Limb (tissue), 2 donors: ENCODE measurements around the gene HELLS.
"Not testable (repeated sequence)": the region's sequence is repeated elsewhere in the genome, so short reads cannot be mapped to it uniquely, and the experiment has no call there.

Experiments used
- DNase-seq, 2 donors: peaks; one replicate each; pipeline ENCODE4 v3.0.0-alpha.2; 2016; ENCODE audit errors: extremely low spot score in 2 of 2

Gene HELLS

DNA sequence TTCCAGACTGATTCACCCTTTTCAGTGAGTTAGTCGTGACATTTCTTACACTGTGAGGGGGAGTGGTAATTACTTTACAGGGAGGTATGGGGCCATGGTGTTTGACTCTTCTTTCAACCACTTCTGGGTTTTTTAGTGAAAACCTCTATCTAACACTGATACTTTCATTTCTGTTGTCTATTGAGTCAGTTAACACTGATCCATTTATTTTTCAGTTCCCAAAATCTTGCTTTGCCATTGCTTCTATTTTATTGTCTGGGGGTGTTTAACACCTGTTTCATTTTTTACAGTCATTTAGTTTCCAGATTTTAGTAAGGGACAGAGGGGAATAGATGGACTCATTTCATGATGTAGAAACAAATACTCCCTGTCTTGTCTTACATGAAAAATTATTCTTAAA lies 61.5 kb downstream of the HELLS start:
- DNase-seq: no peak

DNA sequence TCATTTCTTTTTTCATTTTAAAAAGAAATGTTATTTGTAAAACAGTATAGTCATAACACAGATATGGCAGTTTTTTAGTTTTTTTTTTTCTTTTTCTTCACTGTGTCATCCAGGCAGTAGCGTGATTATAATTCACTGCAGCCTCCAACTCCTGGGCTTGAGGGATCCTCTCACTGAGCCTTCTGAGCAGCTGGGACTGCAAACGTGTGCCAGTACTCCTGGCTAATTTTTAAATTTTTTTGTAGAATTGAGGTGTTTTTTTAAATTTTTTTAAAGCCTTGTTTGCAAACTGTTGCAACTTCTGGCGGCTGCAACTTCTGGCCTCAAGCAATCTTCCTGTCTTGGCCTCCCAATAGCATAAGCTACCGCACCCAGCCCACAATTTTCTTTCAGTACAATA lies 63.0 kb downstream of the HELLS start:
- DNase-seq: no peak

DNA sequence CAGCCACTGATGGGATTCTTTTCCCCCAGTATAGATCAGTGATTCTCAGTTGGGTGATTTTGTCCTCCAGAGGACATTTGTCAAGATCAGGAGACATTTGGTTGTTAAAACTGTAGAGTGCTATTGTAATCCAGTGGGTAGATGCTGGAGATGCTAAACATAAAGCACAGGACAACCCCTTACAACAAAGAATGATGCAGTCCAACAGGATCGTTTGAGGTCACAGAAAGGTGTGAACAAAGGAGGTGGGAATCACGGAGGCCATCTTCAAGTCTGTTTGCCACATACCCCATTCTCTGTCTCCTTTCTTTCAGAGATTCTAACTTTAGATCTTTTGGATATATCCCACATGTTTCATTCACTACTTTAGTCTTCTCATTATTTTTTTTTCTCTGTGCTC lies 69.0 kb downstream of the HELLS start:
- DNase-seq: no peak

DNA sequence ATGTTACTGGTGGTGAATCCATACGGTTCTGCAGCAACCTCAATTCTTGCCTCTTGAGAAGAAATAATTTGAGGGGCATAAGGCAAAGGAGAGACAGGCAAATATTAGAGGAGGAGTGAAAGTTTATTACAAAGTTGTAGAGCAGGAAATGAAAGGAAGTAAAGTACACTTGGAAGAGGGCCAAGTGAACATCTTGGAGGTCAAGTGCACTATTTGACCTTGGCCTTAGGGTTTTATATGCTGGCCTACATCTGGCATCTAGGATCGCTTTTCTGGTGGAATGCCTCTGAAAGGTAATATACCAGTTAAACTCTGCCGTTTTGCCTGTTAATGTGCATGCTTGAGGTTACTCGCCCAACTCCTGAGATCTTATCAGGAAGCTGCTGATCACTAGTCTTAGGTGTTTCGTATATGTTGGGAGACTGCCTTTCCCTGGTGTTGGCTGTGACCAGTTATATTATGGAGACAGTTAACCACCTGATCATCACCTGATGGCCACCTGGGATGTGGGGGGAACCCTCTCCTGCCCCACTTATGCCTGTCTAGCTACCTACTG lies 71.9 kb downstream of the HELLS start:
- no peak for DNase-seq

DNA sequence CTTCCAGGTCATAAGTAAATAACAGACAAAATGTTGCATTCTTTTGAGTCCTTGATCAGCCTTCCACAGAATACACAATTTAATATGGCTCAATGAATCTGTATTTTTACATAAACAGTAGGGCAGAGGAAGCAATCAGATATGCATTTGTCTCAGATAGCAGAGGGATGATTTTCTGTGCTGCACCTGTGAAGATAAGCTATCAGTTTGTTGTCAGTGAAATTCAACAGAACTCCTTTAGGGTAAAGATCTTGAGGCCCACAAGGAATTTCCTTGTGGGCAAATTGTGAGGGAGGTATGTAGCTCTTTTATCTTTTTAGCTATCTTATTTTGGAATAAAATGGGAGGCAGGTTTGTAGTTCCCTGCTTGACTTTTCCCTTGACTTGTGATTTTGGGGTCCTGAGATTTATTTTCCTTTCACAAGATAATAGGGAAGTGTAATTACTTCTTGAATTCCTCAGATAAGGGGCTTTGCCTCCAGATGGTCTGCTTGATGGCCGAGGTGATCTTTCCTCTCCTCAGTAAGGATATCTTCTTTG lies 77.1 kb downstream of the HELLS start:
- DNase-seq: no peak

DNA sequence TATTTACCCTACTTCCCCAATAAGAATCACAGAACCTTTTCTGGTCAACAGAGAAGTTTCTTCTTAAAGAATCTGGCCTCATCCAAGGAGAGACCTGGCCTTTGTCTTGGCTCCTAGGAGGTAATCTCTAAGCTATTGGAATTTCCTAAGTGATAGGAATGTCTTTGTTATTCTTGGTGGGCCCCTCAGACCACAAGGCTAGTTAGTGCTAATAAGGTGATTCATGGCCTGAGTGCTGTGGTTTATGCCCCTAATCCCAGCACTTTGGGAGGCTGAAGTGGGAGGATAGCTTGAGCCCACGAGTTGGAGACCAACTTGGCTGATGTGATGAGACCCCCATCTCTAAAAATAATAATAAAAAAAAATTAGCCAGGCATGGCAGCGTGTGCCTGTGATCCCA lies 78.0 kb downstream of the HELLS start:
- DNase-seq: no peak

DNA sequence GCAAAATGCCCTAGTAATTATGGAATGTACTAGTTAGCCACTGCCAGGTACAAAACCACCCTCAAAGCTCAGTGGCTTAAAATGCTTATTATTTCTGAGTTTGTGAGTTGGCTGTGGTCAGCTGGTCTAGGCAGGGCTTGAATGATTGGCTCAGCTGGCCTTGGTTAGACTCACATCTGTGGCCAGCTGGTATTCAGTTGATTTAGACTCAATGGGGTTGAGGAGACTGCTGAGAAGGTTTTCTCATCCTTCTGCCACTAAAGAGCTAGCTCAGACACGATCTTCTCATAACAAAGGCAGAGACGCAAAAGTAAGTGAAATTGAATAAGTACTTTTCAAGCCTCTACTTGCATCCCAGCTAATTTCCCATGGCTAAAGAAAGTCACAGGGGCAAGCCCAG lies 80.9 kb downstream of the HELLS start:
- no peak for DNase-seq

DNA sequence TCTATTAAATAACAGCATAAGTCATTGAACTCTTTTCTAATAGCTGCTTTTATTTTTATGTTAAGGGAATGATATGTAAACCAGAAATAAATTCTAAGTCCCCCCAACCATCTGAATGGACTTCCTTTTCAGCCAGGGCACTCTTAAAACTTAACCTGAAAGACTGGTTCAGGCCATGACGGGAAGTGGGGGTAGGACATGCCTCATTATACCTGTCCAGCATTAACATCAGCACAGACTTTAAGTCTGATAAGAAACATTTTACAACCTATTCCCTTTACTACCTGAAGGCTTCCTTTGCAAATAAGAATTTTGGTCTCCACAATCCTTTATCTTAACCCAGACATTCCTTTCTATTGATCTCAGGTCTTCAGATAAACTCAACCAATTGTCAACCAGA lies 81.9 kb downstream of the HELLS start:
- no peak for DNase-seq

DNA sequence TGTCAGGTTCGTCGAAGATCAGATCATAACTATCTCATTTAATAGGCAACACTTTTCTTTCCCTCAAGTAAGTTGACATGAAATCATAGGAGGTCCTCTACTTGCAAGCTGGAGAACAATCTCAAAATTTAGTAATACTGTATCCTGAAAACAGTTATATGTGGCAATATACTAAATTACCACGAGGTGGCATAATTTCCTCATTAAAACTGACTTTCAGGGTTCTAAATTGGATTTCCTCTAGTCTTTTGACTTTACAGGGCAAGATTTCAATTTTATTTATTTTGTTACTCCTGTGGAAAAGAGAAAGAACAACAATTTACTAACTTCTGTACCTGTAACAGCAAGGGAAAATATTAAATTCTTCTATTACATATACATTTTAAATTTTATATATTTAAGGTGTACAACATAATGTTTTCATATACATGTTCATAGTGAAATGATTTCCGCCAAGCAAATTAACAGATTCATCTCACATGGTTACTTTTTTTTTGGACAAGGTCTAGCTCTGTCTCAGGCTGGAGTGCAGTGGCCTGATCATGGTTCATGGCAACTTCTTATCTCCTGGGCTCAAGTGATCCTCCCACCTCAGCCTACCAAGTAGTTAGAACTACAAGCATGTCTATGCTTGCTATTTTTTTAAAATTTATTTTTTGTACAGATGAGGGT lies 84.6 kb downstream of the HELLS start:
- DNase-seq: peak in 1 of 2 donors; percentile 56

DNA sequence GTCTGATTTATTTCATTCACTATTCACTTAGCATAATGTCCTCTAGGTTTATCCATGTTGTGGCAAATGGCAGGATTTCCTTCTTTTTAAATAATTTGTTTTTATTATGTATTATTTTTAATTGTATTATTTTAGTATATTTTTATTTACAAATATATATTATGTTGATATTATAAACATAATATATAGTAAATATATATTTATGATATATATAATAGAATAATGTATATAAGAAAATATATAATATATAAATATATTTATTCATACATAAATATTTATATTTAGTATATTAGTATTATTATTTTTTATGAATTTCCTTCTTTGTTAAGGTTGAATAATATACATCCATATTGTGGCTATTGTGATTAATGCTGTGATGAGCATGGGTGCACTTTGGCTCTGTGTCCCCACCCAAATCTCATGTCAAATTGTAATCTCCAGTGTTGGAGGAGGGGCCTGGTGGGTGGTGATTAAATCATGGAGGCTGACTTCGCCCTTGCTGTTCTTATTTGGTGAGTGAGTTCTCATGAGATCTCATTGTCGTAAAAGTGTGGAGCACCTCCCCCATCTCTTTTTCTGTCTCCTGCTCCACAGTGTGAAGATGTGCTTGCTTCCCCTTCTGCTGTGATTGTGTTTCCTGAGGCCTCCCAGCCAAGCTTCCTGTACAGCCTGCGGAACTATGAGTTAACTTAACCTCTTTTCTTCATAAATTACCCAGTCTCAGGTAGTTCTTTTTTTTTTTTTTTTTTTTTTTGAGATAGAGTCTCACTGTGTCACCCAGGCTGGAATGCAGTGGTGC lies 85.7 kb downstream of the HELLS start:
- no peak for DNase-seq

DNA sequence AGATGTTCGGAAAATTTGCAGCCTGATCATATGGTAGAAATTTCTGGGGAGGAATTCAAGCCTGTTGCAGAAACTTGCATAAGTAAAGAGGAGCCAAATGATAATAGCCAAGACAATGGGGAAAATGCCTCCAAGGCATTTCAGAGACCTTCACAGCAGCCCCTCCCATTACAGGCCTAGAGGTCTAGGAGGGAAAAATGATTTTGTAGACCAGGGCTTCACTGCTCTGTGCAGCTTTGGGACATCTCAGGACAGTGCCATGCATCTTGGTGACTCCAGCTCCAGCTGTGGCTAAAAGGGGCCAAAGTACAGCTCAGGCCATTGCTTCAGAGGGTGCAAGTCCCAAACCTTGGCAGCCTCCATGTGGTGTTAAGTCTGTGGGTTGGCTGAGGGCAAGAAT lies 87.4 kb downstream of the HELLS start:
- DNase-seq: no peak

DNA sequence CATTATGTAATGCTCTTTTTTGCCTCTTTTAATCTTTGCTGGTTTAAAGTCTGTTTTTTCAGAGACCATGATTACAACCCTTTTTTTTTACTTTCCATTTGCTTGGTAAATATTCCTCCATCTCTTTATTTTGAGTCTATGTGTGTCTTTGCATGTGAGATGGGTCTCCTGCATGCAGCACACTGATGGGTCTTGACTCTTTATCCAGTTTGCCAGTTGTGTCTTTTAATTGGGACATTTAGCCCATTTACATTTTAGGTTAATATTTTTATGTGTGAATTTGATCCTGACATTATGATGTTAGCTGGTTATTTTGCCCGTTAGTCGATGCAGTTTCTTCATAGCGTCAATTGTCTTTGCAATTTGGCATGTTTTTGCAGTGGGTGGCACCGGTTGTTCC lies 92.5 kb downstream of the HELLS start:
- not testable (repeated sequence) for DNase-seq

DNA sequence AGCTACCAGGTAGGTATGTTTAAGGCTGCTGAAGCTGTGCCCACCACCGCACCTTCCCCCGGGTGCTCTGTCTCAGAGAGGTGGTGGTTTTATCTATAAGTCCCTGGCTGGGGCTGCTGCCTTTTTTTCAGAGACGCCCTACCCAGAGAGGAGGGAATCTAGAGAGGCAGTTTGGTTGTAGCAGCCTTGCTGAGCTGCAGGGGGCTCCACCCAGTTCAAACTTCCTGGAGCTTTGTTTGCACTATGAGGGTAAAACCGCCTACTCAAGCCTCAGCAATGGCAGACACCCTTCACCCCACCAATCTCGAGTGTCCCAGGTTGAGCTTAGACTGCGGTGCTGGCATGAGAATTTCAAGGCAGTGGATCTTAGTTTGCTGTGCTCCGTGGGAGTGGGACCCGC lies 94.3 kb downstream of the HELLS start:
- DNase-seq: no peak

DNA sequence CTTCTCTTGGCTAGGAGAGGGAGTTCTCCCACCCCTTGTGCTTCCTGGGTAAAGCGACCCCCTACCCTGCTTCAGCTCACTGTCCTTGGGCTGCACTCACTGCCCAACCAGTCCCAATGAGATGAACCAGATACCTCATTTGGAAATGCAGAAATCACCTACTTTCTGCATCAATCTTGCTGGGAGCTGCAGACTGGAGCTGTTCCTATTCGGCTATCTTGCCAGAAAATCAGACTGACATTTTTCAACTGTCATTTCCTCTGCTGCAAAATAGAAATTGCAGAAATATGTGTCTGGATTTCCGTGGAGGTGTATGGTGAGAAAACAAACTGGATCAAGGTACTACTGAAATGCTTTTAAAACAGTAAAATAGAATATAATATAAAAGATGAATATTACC lies 95.0 kb downstream of the HELLS start:
- DNase-seq: no peak

DNA sequence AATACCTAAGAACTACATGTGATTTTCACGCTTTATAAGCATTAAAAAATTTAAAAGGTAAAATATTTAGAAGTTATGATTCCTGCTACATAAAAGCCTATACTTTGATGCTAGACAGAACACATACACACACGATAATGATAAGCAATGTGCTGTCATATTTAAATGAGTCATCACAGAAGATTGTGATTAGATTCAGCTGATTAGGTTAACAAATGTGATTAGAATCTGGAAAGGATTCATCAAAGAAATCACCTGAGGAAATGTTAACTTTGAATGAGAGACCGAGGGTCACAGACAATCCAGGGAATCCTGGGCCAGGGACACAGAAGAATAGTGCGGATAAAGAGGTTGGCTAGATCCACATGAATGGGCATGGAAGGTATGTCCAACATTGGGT lies 95.9 kb downstream of the HELLS start:
- no peak for DNase-seq

DNA sequence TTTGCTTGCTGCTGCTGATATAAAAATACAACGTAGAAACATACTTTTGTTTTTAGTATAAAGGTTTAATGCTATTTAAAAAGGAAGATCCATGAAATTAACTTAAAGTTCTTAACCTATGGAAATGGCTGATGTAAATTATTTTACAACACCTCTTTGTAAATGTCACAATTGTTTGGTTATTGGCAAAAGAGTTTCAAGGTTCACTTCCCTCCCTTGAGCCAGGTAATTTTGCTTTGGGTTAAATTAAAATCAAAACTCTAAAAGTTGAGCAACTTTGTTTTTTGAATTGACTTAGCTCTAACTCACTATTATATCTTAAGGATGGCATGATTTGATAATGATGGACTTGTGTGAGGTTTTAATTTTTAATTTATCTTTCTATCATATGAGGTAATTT lies 98.8 kb downstream of the HELLS start:
- DNase-seq: no peak

DNA sequence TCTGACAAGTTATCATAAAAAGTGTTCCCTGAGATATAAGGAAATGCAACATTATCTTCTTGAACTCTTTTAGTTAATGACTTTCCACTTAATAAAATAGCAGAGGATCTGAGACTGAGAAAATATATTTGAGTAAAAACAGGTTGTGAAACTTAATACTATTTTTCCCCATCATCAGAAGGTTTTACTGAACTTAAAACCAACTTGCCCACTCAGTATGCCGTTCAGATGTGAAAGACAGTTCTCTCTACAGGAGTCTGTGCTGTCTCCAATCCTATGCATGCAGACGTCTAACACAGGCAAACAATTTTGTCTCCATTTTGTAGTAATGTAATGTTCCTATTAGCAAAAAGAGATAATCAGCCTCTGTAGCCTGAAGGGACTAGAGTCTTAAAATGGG lies 99.7 kb downstream of the HELLS start:
- no peak for DNase-seq
